CD14-positive monocyte (primary cell): ENCODE measurements around the gene BRSK2. TPM values are rescaled to one million over a fixed set of nuclear protein-coding genes. Genes with fewer than 3 reads are reported as not detected.
A peak's percentile ranks its signal among the peaks of the same experiment; 100 is the strongest.

Experiments
- DNase-seq, 3 donors: peaks; one replicate each; pipeline ENCODE4 v3.0.0-alpha.2; 2011 to 2022
- H2AFZ ChIP-seq: 2 replicates; pipeline ENCODE4 v1.6.0; 2012; ENCODE audit warnings: mild to moderate bottlenecking, low read depth, low read length, inconsistent platforms; ENCODE audit not compliant: insufficient read depth, poor library complexity, severe bottlenecking
- H3K27ac ChIP-seq, 2 donors: 1 replicate in 1 of 2; 2 replicates in 1 of 2; pipeline ENCODE4 v1.5.1; 2012 to 2013; ENCODE audit warnings: low read length in 2 of 2, control low read depth in 1 of 2, inconsistent platforms in 1 of 2, low read depth in 1 of 2, mild to moderate bottlenecking in 1 of 2
- H3K27me3 ChIP-seq, 2 donors: one replicate each; pipeline versions ENCODE4 v1.6.0 to v1.6.1; 2011 to 2013; ENCODE audit warnings: low read length in 2 of 2; ENCODE audit not compliant: control insufficient read depth in 2 of 2, insufficient read depth in 2 of 2
- H3K36me3 ChIP-seq, 2 donors: replicated peaks in 1 of 2; 1 replicate in 1 of 2; 2 replicates in 1 of 2; pipeline versions ENCODE4 v1.5.1 to v1.6.1; 2012 to 2013; ENCODE audit warnings: low read length in 2 of 2, control low read depth in 1 of 2, inconsistent platforms in 1 of 2, mild to moderate bottlenecking in 1 of 2; ENCODE audit not compliant: insufficient read depth in 2 of 2, control insufficient read depth in 1 of 2
- H3K4me1 ChIP-seq, 2 donors: 1 replicate in 1 of 2; 2 replicates in 1 of 2; pipeline versions ENCODE4 v1.5.1 to v1.6.1; 2012 to 2013; ENCODE audit warnings: low read length in 2 of 2, control low read depth in 1 of 2, inconsistent platforms in 1 of 2, mild to moderate bottlenecking in 1 of 2, moderate library complexity in 1 of 2; ENCODE audit not compliant: insufficient read depth in 2 of 2, control insufficient read depth in 1 of 2
- H3K4me2 ChIP-seq: replicated peaks from 2 replicates; pipeline ENCODE3; 2012; ENCODE audit warnings: low read length, moderate library complexity, mild to moderate bottlenecking; ENCODE audit not compliant: poor library complexity, severe bottlenecking; ENCODE audit errors: extremely low read depth
- H3K4me3 ChIP-seq, 3 experiments: fragments of 200-600 bp in 1 of 3; sonication (generic) in 1 of 3; replicated peaks in 1 of 3; 1 replicate in 2 of 3; 2 replicates in 1 of 3; pipeline ENCODE4 v1.5.1; 2011 to 2013; ENCODE audit warnings: low read length in 3 of 3, mild to moderate bottlenecking in 3 of 3, control low read depth in 2 of 3, low read depth in 2 of 3, inconsistent platforms in 1 of 3, moderate library complexity in 1 of 3
- H3K79me2 ChIP-seq: 2 replicates; pipeline ENCODE4 v1.6.0; 2012; ENCODE audit warnings: mild to moderate bottlenecking, control low read depth, inconsistent platforms, low read length, moderate library complexity; ENCODE audit not compliant: insufficient read depth
- H3K9ac ChIP-seq: 2 replicates; pipeline ENCODE4 v1.6.0; 2017; ENCODE audit warnings: low read length, mild to moderate bottlenecking; ENCODE audit not compliant: insufficient read depth, poor library complexity, severe bottlenecking
- H3K9me3 ChIP-seq, 2 donors: replicated peaks in 1 of 2; 1 replicate in 1 of 2; 2 replicates in 1 of 2; pipeline versions ENCODE4 v1.5.1 to v1.6.1; 2012 to 2013; ENCODE audit warnings: low read length in 2 of 2, control low read depth in 1 of 2; ENCODE audit not compliant: control insufficient read depth in 1 of 2, insufficient read depth in 1 of 2
- H4K20me1 ChIP-seq: 2 replicates; pipeline ENCODE4 v1.6.0; 2012; ENCODE audit warnings: mild to moderate bottlenecking, low read length, control low read depth, moderate library complexity; ENCODE audit not compliant: insufficient read depth
- H3K27ac Mint-ChIP-seq, 7 donors: one replicate each; pipeline ENCODE4 v1.8.0; 2020; ENCODE audit warnings: mild to moderate bottlenecking in 7 of 7, mixed read lengths in 7 of 7, moderate library complexity in 6 of 7, inconsistent platforms in 2 of 7
- H3K27me3 Mint-ChIP-seq, 3 donors: one replicate each; pipeline ENCODE4 v1.8.0; 2021 to 2022; ENCODE audit warnings: low read depth in 3 of 3, mild to moderate bottlenecking in 3 of 3, mixed read lengths in 3 of 3, moderate library complexity in 3 of 3, inconsistent platforms in 1 of 3
- H3K36me3 Mint-ChIP-seq, 2 donors: one replicate each; pipeline ENCODE4 v1.8.0; 2020; ENCODE audit warnings: mixed read lengths in 2 of 2, inconsistent platforms in 1 of 2, mild to moderate bottlenecking in 1 of 2
- H3K4me1 Mint-ChIP-seq: one replicate; pipeline ENCODE4 v1.8.0; 2020; ENCODE audit warnings: mild to moderate bottlenecking, mixed read lengths
- H3K4me3 Mint-ChIP-seq, 2 donors: one replicate each; pipeline ENCODE4 v1.8.0; 2020; ENCODE audit warnings: mild to moderate bottlenecking in 2 of 2, mixed read lengths in 2 of 2, moderate library complexity in 1 of 2
- H3K9me3 Mint-ChIP-seq, 7 donors: one replicate each; pipeline ENCODE4 v1.8.0; 2020 to 2022; ENCODE audit warnings: mixed read lengths in 7 of 7, mild to moderate bottlenecking in 6 of 7, moderate library complexity in 6 of 7, inconsistent platforms in 2 of 7
- CTCF ChIP-seq: fragments of 200-600 bp; IDR thresholded peaks from one replicate; pipeline ENCODE4 v1.8.0; 2022; ENCODE audit warnings: antibody characterized with exemption, mild to moderate bottlenecking
- WGBS: methylation state at CpG from one replicate; pipeline ENCODE4 v1.1.5; 2013; ENCODE audit warnings: missing lambda C conversion rate; ENCODE audit not compliant: insufficient coverage; 5-methylcytosine and 5-hydroxymethylcytosine counted together
- intact Hi-C, 2 donors: fragments of 100-400 bp; cut with micrococcal nuclease; formaldehyde crosslinking; loops; one replicate each; pipeline versions ENCODE4 v1.15.0 to v1.15.1; 2023
- polyA plus RNA-seq, 3 donors: library from polyadenylated mRNA; depleted of rRNA in 1 of 3; unstranded in 2 of 3; stranded (reverse) in 1 of 3; fragments of 300-500 nt in 2 of 3; fragments of >200 nt in 1 of 3; fragmentation: Illumina TruSeq in 2 of 3; gene quantifications; 1 replicate in 2 of 3; 2 replicates in 1 of 3; pipeline ENCODE4 v1.2.3, GENCODE V29; 2012 to 2021

Gene BRSK2
- polyA plus RNA-seq, 3 donors: 0.13 TPM; not detected in 2

- peak in 1 of 3 donors; percentile 1 for DNase-seq
- H3K4me1 ChIP-seq: peaks cover 5 to 13% of the 10 kb centered on the region in 2 donors
Measured at GRCh38 chr11:1493650-1494244, 104.0 kb downstream of the BRSK2 start.

GRCh38 chr11:1494650-1495049 is 104.9 kb downstream of the BRSK2 start:
- H3K27ac ChIP-seq: no peak overlapping the region
- H3K4me2 ChIP-seq: no peak overlapping the region
- H3K36me3 Mint-ChIP-seq: peaks cover 11 to 19% of the 10 kb centered on the region in 2 donors
- no peak overlapping the region for H3K4me3 Mint-ChIP-seq
- whole genome bisulfite sequencing: no CpG with 5 or more reads among the region's 3 CpGs
- H4K20me1 ChIP-seq: peaks cover 100% of the 10 kb centered on the region
- H3K27ac Mint-ChIP-seq: peak overlapping the region in 1 of 7 donors; percentile 63
- TF ChIP-seq CTCF: no peak
- peaks cover 24% of the 10 kb centered on the region for H3K4me1 Mint-ChIP-seq
- H3K27me3 ChIP-seq: no peaks in the 10 kb centered on the region
- H3K9me3 ChIP-seq: no peaks in the 10 kb centered on the region
- intact Hi-C loops: no loop called here
- H3K27me3 Mint-ChIP-seq: no peaks in the 10 kb centered on the region
- no peak overlapping the region for H2AFZ ChIP-seq
- H3K9me3 Mint-ChIP-seq: peaks cover 0 to 5% (median 0%) of the 10 kb centered on the region in 7 donors
- H3K4me3 ChIP-seq: no peak overlapping the region
- peaks cover 0 to 7% of the 10 kb centered on the region in 2 donors for H3K36me3 ChIP-seq
- peaks cover 5 to 13% of the 10 kb centered on the region in 2 donors for H3K4me1 ChIP-seq
- no peak for DNase-seq
- H3K79me2 ChIP-seq: peaks cover 92% of the 10 kb centered on the region
- no peak overlapping the region for H3K9ac ChIP-seq

More at GRCh38 chr11:1493650-1494244, 104.0 kb downstream of the BRSK2 start:
- Histone ChIP-seq H3K36me3 (no peaks in the 10 kb centered on the region), H2AFZ (no peak overlapping the region), H3K27ac (no peak overlapping the region), H3K4me2 (no peak overlapping the region), H3K27me3 (no peaks in the 10 kb centered on the region), H3K9me3 (no peaks in the 10 kb centered on the region), H3K9ac (no peak overlapping the region), H4K20me1 (peaks cover 100% of the 10 kb centered on the region), H3K79me2 (peaks cover 92% of the 10 kb centered on the region), H3K4me3 (no peak overlapping the region)
- H3K4me1 Mint-ChIP-seq: peaks cover 24% of the 10 kb centered on the region
- WGBS: no CpG with 5 or more reads among the region's 3 CpGs
- intact Hi-C loops: no loop called here
- peak overlapping the region in 2 of 7 donors; percentile 0 to 10 for H3K27ac Mint-ChIP-seq
- H3K27me3 Mint-ChIP-seq: no peaks in the 10 kb centered on the region
- peaks cover 0 to 5% (median 0%) of the 10 kb centered on the region in 7 donors for H3K9me3 Mint-ChIP-seq
- H3K36me3 Mint-ChIP-seq: peaks cover 5 to 10% of the 10 kb centered on the region in 2 donors
- no peak overlapping the region for H3K4me3 Mint-ChIP-seq
- no peak for TF ChIP-seq CTCF
